HG02642 (cell line): Measurements from ENCODE around the gene ZFHX2.
"Not testable (repeated sequence)": the region's sequence is repeated elsewhere in the genome, so short reads cannot be mapped to it uniquely, and the experiment has no call there.

Source experiments
- ATAC-seq: cut with Tn5 transposase; IDR thresholded peaks from one replicate; pipeline ENCODE4 v1.9.1; 2021; ENCODE audit warnings: mild to moderate bottlenecking; ENCODE audit not compliant: unreplicated experiment, poor library complexity

ZFHX2 gene

DNA sequence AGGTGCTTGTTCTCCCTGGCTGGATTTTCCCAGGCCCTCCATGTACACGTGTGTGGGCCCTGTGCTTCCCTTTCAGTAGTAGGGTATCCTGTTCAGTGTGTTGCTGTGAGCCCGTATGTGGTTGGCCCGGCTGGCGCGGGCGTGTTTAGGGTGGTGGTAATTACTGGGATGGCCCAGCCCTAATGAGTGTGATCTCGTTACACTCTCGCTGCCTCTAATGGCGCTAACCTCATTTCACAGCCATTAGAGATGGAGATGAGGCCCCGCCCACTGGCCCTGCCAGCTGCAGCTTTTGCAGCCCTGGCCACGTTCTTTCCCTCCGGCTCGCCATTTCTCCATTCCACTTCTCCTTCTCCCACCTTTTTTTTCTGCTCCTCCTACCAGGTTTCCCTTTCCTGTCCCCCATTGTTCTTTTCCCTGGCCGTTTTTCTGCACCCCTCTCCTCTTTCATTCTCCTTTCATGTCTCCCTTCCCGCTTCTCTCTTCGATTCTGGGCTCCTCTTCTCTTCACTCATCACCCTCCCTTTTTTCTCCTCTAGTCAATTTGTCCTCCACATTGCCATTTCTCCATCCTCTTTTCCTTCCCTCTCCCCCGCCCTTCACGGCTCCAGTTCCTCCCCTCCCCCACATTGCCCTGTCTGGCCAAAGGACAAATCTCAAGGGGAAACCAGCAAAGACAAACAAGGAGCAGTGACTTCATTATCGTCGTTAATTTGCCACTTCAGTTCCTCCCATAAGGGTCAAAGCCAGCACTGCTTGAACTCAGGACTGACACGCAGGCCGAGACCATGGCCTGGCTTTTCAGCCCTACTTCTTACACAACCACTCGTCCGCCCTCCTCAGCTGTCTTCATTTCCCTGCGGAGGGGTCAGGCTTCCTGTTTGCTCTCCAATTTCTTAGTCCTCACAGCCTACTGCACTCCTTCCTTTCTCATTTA is 6.8 kb downstream of the ZFHX2 start:
- ATAC-seq, result no peak

DNA sequence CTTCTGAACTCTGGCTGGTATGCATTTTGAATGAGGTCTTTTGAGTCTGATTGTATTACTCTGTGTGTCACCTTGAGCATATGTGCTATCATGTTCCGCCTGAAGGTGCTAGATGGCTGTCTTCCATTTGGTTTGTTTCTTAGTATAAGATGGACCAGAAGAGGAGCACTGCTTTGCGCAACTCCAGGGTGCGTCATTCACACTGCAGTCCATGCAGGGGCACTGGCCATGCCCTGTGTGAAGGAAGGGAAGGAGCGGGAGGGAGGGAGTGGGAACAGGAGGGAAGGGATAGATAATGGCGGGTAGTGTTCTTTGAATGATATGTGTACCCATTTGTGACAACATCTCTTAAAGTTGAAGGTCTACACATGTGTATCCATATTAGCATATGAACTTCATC is 8.2 kb downstream of the ZFHX2 start:
- ATAC-seq, result no peak

DNA sequence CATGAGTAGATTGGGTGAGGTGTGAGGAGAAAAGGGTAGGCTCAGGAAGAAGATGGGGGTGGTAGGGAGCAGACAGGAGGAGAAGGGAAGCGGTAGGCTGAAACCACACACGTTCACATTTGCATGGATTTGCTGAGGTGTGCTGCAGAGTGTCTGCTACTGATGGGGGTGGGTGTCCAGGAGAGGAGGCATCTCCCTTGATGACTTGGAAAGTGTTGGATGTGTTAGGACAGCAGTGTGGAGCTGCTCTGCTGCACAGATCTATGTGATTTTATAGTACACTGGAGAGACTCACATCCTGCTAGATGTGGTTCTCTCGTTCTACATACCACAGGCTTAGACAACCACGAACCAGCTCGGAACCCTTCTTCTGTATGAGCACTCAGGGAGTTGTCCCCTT is 9.3 kb downstream of the ZFHX2 start:
- ATAC-seq, result no peak

DNA sequence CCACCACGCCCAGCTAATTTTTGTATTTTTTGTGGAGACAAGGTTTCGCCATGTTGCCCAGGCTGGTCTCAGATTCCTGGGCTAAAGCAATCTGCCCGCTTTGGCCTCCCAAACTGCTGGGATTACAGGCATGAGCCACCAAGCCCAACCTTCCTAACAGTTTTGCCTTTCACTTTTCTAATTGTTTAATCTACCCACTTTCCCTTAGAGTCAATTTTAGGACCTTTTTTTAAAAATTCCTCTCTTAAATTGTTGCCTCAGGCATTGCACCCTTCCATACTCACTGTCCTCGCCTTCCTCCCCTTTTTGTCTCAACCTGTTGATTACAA is 11.5 kb downstream of the ZFHX2 start:
- no peak for ATAC-seq

DNA sequence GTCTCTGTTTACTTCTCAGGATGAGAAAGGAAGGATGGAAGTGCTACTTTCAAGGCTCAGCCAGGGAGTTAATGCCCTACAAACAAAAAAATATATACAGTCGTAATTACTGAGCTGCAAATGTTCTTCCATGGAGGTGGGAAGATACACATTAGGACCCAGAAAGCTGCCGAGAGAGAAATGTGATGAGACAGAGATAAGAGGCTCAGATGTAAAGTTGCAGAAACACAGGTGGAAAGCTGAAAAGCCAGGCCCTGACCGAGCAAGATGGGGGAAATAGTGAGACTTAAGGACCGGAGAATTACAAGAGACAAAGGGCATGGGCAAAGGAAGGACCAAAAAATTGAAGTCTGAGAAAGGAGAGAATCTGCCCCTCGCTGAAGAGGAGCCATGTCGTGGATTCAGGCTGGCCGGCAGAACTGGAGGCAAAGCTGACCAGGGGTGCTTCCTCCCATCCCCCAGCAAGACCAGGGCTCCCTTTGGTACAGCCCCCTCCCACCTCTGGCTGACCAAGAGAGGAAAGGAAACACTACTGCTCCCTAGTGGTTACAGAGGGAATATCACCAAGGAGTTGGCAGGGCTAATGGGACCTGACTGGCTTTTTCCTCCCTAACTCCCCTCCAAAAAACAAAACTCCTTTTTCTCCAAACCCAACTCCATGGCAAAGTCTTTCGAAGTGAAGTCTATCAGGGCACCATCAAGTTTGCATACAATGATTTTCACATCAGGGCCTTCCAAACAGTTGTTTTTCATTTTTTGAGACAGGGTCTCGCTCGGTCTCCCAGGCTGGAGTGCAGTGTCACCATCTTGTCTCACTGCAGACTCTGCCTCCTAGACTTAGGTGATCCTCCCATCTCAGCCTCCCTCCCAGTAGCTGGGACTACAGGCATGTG is 12.1 kb downstream of the ZFHX2 start:
- peak; percentile 71 for ATAC-seq

DNA sequence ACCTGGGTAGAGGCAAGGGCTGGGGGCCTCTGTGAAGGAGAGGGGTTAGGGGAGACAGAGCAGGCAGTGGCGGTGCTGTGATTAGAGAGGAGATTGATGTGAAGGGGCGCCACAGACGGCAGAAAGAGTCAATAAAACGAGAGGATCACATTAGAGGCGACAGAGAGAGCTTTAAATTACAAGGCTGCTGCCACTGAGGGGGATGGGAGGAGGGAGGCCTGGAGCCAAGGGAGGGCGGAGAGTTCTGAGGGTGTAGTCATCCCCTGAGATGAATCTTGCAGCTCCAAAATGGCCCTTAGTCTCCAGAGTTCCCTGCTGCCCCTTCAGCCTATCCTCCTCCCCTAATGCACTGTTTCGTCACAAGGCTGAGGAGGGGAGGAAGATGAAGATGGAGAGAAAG is 12.8 kb downstream of the ZFHX2 start:
- no peak for ATAC-seq

DNA sequence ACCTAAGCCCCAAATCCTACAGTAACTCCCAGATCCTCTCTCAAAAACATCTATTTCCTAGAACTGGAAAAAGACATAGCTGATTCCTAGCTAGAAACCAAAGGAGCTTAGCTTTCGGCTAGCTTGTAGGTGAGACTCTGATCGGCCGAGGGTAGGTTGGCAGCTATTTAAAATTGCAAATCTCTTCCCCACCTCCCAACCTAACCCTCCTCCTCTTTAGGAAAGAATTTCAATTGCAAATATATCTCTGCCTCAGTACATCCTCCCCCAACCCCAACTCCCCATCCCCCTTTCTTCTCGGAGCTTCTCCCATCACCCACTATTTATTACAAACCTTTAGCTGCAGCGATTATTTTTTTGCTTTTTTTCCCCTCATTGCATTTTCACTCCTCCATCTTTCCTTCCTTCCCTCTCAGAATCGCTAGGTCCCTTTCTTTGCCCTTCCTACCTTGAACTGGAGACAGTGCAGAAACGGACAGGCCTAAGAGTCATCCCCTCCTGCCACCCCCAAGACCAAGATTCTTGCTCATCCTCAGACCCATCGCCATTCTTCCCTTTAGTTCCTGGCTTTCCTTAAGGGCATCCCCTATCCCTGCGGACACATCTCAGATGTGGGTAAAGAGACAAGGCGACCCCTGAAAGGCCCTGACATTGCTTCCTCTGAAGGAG is 13.4 kb downstream of the ZFHX2 start:
- no peak for ATAC-seq

DNA sequence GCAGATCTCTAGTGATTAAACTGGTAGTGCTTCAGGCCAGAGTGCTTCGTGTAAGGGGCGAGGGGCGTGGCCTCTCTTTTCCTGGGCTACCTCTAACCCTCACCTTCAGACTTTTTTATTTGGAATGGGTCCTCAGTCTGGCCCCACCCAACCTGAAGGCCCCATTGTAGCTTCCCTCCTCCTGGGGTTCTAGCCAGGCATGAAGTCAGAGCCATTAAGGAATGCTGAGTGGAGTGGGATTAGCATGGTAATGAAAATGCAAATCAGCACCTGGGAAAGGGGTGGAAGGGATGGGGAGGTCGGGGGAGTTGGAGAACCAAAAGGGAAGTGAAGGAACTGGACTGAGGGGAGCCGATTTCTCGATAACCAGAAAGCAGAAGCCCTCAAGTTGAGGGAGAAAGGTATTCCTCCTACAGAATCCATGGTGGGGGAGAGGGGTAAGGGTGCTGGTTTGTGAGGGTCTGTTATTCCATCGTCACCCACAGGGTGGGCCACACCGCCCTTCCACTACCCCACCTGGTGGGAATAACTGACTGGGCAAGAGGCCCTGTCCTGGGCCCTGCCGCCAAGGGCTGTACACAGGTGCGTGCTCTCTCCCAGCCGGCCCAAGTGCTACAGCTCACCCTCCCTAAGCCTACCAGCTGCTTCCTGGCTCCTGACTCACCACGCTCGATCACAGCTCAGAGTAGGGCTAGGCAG is 14.1 kb downstream of the ZFHX2 start:
- no peak for ATAC-seq

DNA sequence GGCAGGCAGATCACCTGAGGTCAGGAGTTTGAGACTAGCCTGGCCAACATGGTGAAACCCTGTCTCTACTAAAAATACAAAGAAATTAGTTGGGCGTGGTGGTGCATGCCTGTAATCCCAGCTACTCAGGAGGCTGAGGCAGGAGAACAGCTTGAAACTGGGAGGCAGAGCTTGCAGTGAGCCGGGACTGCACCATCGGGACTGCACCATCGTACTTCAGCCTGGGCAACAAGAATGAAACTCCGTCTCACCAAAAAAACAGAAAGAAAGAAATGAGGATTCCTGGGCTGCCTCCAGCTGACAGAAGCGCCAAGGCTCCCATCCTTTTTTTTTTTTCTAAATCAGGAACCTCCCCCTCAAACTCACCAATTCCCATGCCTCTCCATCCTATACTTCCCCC is 14.7 kb downstream of the ZFHX2 start:
- ATAC-seq, result not testable (repeated sequence)

DNA sequence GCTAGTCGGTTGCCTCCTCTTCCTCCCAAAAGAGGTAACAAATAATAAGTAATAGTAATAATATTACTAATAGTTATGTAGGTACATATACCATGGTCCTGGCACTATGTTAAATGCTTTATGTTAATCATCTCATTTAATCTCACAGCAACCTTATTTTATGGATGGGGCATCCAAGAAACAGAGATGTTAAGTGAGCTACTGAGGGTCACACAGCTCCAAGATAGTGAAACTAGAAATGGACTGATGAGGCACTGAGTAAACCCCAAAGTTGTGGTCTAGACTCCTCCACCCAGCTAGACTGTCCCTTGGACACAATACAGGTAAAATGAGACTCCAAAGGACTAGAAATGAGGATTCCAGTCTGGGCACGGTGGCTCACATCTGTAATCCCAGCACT is 15.1 kb downstream of the ZFHX2 start:
- ATAC-seq, result no peak

DNA sequence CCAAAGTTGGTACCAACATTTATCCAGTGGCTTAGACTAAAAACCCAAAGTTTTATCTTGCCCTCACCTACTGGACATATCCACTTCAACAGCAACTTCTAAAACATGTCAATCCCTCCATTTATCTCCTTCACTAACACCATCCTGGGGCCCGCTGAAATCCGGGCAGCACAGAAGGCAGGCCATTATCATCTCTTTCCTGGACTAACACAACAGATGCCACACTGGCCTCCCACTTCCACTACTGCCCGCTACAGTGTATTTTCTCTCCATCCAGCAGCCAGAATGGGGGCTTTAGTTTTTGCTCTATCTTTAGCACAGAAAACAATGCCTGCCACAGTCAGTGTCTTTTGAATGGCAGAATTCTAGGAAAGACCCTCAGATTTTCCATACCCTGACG is 15.6 kb downstream of the ZFHX2 start:
- no peak for ATAC-seq

DNA sequence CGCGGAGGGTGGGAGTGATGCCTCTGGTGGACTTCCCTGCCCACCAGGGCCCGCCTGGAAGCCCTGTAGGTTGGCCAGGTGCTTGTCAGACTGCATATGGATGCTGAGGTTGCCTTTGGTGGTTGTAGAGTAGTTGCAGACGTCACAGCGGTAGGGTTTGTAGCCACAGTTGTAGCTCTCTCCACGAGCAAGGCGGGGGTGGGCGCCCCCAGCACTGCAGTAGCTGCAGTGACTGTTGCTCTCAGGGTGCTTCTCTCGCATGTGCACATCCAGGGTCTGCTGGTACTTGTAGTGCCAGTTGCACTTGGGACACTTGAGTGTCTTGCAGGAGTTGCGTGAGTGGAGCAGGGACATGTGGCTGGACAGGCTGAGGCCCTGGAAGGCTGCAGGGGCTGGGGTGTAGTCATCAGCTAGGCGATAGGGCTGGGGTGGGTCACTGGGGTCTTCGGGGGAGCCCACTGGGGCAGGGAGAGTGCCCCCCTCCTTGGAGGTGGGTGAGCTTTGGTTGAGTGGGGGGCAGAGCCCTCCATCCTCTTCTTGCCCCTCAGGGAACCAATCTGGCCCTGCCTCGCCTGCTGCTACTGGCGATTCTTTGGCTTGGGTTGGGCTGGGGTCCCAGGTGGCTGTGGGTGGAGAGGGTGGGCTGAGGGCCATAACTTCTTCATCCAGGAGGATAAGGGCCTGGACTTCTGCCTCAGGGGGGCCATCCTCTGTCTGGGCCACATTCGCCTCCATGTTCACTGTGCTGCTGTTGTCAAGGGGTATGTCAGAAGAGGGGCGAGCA is 17.7 kb downstream of the ZFHX2 start:
- no peak for ATAC-seq

DNA sequence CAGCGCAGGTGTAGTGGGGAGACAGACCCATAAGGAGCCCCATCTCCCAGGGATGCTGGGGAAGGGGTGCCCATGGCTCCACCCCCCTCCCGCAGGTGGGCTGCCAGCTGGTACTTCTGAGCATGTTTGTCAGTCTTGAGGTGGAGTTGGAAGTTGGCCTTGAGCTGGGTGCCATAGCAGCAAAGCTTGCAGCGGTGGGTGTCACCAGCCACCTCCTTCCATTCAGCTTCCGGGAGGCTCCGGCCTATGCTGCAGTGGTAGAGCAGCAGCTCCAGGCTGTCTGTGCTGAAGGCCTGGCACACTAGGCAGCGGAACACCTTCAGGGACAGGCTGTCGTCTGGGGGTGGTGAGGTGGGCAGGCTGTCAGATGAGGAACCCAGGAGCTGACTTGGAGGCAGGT is 18.9 kb downstream of the ZFHX2 start:
- ATAC-seq, result no peak

DNA sequence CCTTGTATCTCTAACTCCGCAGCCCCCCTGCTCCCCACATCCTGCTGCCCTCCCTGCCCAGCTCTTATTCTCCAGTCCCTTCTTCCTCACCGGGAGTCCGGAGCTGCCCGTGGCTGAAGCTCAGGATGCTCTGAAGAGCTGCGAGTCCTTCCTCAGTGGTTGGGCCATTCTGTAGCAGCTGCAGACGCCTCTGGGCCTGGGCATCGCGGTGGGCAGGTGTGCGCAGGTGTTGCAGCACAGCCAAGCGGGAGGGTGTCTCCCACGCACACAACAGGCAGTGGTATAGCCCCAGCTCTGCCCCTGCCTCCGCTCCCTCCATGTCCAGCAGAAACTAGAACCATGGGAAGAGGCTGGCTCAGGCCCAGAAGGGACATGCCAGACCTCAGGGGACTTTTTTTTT is 20.2 kb downstream of the ZFHX2 start:
- no peak for ATAC-seq

DNA sequence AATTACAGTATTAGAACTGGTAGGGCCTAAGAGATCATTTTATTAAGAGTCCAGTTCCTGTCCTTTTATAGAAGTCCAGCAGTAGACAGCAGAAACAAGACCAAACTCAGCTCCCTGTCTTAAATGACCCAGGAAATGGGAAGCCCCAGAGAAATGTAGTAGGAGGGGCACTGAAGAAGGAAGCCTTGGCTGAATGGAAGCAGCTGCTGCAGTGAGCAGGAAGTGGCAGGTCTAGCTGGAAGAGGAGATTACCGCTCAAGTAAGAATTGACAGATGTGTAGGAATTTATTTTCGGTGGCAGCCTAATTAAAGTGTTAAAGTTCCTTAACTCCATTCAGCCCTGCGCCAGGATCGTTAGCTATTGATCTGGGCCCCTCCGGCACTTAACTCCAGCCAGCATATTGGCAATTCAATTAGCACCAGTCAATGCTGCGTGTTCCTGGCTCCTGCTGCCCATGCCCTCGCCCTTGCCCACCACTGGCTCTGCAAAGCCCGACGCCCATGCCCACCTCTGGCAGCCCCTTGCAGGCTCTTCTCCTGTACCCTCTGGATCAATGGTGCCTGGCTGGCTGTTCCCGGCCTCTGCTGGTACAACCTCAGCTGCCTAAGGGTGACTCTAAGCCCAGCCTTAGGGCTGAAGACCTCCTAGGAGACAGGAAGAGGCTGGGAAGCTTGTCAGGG is 21.1 kb downstream of the ZFHX2 start:
- ATAC-seq, result no peak

DNA sequence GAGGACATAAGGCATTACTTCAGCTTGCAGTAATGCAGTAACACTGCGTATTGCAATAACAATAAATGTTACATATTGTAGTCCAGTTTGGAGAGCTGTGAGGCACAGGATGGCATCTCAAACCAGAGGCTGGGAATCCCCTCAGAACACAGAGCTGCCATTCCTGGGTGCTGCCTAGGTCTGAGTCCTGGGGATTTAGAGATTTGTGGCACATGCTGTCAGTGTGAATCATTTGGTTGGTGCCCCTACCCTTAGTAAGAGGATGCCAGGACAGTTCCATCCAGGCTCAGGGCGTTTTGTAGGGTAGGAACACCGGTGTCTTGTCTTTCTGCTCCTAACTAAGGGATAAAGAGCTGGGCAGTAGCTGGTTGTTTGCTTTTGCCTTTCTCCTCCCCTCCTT is 22.5 kb downstream of the ZFHX2 start:
- no peak for ATAC-seq

DNA sequence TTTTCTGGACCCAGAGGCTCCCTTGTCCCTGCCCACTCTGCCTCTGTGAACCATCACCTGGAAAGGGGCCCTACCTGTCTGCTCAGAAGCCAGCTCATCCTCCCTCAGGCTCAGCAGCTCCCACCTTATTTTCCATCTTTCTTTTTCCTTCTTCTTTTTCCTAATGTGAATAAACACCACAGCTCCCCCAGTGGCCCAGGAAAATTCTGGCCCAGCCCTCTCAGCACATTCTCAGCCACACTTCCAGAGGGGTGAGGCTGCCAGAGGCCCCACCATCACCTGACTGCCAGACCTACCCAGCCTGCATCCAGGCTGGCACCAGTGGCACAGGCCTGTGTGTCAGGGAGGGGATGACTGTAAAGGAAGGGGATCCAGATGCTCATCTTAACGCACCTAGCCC is 23.0 kb downstream of the ZFHX2 start:
- ATAC-seq, result no peak

DNA sequence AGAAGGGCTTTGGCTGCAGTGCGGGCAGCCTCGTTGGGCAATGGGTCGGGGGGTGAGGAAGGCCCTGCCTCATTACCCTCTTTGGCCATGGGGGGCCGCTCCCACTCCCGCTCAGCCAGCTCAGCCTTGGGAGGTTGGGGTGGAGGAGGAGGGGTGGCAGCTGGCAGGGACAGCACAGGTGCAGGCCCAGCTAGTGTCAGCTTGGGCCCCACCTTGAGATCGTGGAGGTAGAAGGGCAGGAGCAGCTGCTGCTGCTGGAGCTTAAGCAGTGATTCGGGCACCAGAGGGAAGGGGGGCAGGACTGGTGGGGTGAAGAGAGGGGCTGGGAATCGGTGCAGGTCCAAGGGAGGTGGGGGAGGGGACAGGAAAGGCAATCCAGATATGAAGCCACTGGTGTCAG is 26.0 kb downstream of the ZFHX2 start:
- ATAC-seq, result no peak

DNA sequence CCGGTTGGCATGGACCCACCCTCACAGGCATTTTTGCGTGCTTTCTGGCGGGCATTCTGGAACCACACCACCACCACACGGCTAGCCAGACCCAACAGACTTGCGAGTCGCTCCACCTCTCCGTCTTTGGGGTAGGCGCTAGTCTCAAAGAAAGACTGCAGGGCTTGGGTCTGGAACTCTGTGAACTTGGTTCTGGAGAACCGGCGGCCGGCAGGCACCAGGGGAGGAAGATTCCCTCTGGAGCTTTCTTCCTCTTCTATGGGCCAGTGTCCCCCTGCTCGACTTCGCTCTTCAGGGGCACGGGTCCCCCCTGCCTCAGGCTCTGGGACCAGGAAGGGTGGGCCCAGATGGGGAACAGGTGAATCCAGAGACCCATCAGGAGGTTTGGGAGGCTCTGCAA is 26.6 kb downstream of the ZFHX2 start:
- no peak for ATAC-seq
